Breast epithelium (tissue), 3 donors: ENCODE results near the gene ADGRB2.

Source experiments
- POLR2A ChIP-seq: fragments of 450-650 bp; IDR thresholded peaks from one replicate; pipeline ENCODE4 v1.6.1; 2016; ENCODE audit warnings: antibody characterized with exemption, mild to moderate bottlenecking, moderate library complexity
- TF ChIP-seq, protein P1 (sequence below), 3 donors: fragments of 450-650 bp; IDR thresholded peaks; one replicate each; pipeline ENCODE4 v1.5.1; 2016 to 2017; ENCODE audit warnings: antibody characterized with exemption in 3 of 3, mild to moderate bottlenecking in 3 of 3, moderate library complexity in 3 of 3

DNA sequence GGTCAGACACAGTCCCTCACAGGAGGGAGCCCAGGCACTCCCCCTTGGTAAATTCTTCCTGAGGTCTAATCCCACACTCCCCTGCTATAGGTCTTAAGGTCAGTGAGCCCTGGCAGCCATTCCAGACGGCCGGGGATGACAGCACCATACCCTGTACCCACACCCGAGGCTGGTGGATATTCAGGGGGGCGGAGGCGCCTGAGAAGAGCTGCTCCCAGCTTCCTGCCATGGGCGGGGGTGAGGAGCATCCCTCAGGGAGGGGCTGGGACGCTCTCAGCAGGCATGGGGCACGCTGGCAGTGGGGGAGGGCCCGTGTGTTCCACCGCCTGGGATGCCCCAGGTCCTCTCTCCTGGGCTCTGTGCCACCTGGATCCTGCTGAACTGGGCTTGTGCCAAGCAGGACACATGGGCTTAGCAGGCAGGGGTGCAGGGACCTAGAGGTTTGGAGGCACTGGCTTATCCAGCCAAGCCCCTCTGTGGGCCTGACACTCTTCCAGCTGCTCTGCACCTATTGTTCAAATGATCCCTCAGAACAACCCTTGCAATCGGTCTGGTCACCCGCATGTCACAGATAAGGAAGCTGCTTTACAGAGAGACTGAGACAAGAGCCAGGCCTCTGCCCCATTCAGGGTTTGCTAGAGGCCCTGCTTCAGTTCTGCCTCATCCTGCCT is 5.7 kb upstream of the ADGRB2 start:
- TF ChIP-seq, protein P1, sequence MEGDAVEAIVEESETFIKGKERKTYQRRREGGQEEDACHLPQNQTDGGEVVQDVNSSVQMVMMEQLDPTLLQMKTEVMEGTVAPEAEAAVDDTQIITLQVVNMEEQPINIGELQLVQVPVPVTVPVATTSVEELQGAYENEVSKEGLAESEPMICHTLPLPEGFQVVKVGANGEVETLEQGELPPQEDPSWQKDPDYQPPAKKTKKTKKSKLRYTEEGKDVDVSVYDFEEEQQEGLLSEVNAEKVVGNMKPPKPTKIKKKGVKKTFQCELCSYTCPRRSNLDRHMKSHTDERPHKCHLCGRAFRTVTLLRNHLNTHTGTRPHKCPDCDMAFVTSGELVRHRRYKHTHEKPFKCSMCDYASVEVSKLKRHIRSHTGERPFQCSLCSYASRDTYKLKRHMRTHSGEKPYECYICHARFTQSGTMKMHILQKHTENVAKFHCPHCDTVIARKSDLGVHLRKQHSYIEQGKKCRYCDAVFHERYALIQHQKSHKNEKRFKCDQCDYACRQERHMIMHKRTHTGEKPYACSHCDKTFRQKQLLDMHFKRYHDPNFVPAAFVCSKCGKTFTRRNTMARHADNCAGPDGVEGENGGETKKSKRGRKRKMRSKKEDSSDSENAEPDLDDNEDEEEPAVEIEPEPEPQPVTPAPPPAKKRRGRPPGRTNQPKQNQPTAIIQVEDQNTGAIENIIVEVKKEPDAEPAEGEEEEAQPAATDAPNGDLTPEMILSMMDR (IDR thresholded peaks at IDR 0.05): no peak
- no peak for TF ChIP-seq POLR2A
